Left lung (tissue), 10 donors: ENCODE results near the gene RCC1. TPM values are rescaled to one million over a fixed set of nuclear protein-coding genes. Genes with fewer than 3 reads are reported as not detected.
A peak's percentile ranks its signal among the peaks of the same experiment; 100 is the strongest.
"Not testable (repeated sequence)": the region's sequence is repeated elsewhere in the genome, so short reads cannot be mapped to it uniquely, and the experiment has no call there.

Experiments used
- ATAC-seq: fragments of 200-7000 bp; cut with Tn5 transposase; one replicate; pipeline ENCODE4 v1.9.1; 2020; ENCODE audit warnings: moderate library complexity
- DNase-seq, 4 donors: peaks; one replicate each; pipeline ENCODE4 v3.0.0-alpha.2; 2013 to 2020
- H3K27ac ChIP-seq, 2 donors: fragments of 200-600 bp; sonication (generic) in 1 of 2; one replicate each; pipeline versions ENCODE4 v1.5.0 to v1.8.0; 2020 to 2021
- H3K27me3 ChIP-seq, 2 donors: fragments of 200-600 bp; sonication (generic) in 1 of 2; one replicate each; pipeline versions ENCODE4 v1.5.0 to v1.8.0; 2020 to 2021
- H3K36me3 ChIP-seq, 2 donors: fragments of 200-600 bp; sonication (generic) in 1 of 2; one replicate each; pipeline versions ENCODE4 v1.5.0 to v1.8.0; 2020 to 2021
- H3K4me1 ChIP-seq, 2 donors: fragments of 200-600 bp; one replicate each; pipeline ENCODE4 v1.8.0; 2021
- H3K4me3 ChIP-seq, 2 donors: fragments of 200-600 bp; sonication (generic) in 1 of 2; one replicate each; pipeline versions ENCODE4 v1.5.0 to v1.8.0; 2020 to 2021; ENCODE audit warnings: mild to moderate bottlenecking in 1 of 2
- H3K9me3 ChIP-seq, 2 donors: fragments of 200-600 bp; sonication (generic) in 1 of 2; one replicate each; pipeline versions ENCODE4 v1.5.0 to v1.8.0; 2020 to 2021
- CTCF ChIP-seq, 2 donors: fragments of 200-600 bp; sonication (generic) in 1 of 2; IDR thresholded peaks; one replicate each; pipeline versions ENCODE4 v1.5.0 to v1.8.0; 2021; ENCODE audit warnings: antibody characterized with exemption in 2 of 2
- intact Hi-C, 2 donors: fragments of 100-400 bp; cut with DNase I; formaldehyde crosslinking; loops; one replicate each; pipeline versions ENCODE4 v1.11.2 to v1.14.2; 2022
- polyA plus RNA-seq, 6 donors: library from polyadenylated mRNA; unstranded; fragments of 120-200 nt; gene quantifications; one replicate each; pipeline ENCODE4 v1.2.1, GENCODE V29; 2013; ENCODE audit not compliant: insufficient read length in 6 of 6
- total RNA-seq, 2 donors: library from RNA; stranded (reverse); fragmentation: NEBNext Ultra II Directional; extraction: Animal tissue kit (Norgen Biotek cat#: 25700); gene quantifications; one replicate each; pipeline ENCODE4 v1.2.1, GENCODE V29; 2021
- donor health status: DM: no; HTN: yes; CAD: no.
- donor health status: DM: no; HTN: no; CAD: no.

RCC1 gene
- total and polyA plus RNA-seq, 8 donors: 35.5 to 57.8 (median 38.7) TPM

GRCh38 chr1:28566931-28567330 lies 61.1 kb downstream of the RCC1 start:
- no peak for ATAC-seq
- Histone ChIP-seq H3K4me1 (no peaks in the 10 kb centered on the region), H3K4me3 (no peak overlapping the region), H3K27me3 (no peaks in the 10 kb centered on the region), H3K27ac (no peak overlapping the region), H3K36me3 (peaks cover 0 to 100% of the 10 kb centered on the region in 2 donors), H3K9me3 (no peaks in the 10 kb centered on the region)
- intact Hi-C loops: no loop called here
- no peak for DNase-seq
- TF ChIP-seq CTCF (IDR thresholded peaks at IDR 0.05): no peak

GRCh38 chr1:28571911-28572310 lies 66.1 kb downstream of the RCC1 start:
- no peaks in the 10 kb centered on the region for H3K9me3 ChIP-seq
- peaks cover 0 to 3% of the 10 kb centered on the region in 2 donors for H3K4me1 ChIP-seq
- no peaks in the 10 kb centered on the region for H3K27me3 ChIP-seq
- intact Hi-C loops: no loop called here
- H3K4me3 ChIP-seq: no peak overlapping the region
- ATAC-seq (no peak), DNase-seq (no peak)
- TF ChIP-seq CTCF (IDR thresholded peaks at IDR 0.05): no peak
- no peak overlapping the region for H3K27ac ChIP-seq
- peaks cover 0 to 100% of the 10 kb centered on the region in 2 donors for H3K36me3 ChIP-seq

GRCh38 chr1:28572891-28573290 lies 67.0 kb downstream of the RCC1 start:
- H3K4me1 ChIP-seq, H3K4me3 ChIP-seq, DNase-seq, H3K9me3 ChIP-seq, H3K27ac ChIP-seq, ATAC-seq, intact Hi-C loops, H3K27me3 ChIP-seq: not testable (repeated sequence)
- H3K36me3 ChIP-seq: peaks cover 0 to 100% of the 10 kb centered on the region in 2 donors

GRCh38 chr1:28573564-28573963 lies 67.7 kb downstream of the RCC1 start:
- Histone ChIP-seq H3K27ac (no peak overlapping the region), H3K9me3 (no peaks in the 10 kb centered on the region), H3K36me3 (peaks cover 0 to 100% of the 10 kb centered on the region in 2 donors), H3K4me3 (no peak overlapping the region), H3K4me1 (peaks cover 0 to 11% of the 10 kb centered on the region in 2 donors), H3K27me3 (no peaks in the 10 kb centered on the region)
- intact Hi-C loops: no loop called here
- DNase-seq: no peak
- ATAC-seq: no peak
- TF ChIP-seq CTCF (IDR thresholded peaks at IDR 0.05): no peak

- H3K9me3 ChIP-seq: no peaks in the 10 kb centered on the region
- H3K27me3 ChIP-seq: no peaks in the 10 kb centered on the region
- peaks cover 0 to 84% of the 10 kb centered on the region in 2 donors for H3K36me3 ChIP-seq
- no peak for TF ChIP-seq CTCF (IDR thresholded peaks at IDR 0.05)
- H3K4me1 ChIP-seq: peaks cover 18 to 33% of the 10 kb centered on the region in 2 donors
- no peak for DNase-seq
- intact Hi-C loops: no loop called here
- no peak overlapping the region for H3K4me3 ChIP-seq
- ATAC-seq: no peak
- peak overlapping the region in 1 of 2 donors; percentile 21 for H3K27ac ChIP-seq
Measured at GRCh38 chr1:28577052-28577678, 71.3 kb downstream of the RCC1 start.
